Measurements from ENCODE around the gene EIF1.

GRCh38 chr17:41730479-41730878 lies 41.8 kb downstream of the EIF1 start:
- no peak for TF ChIP-seq CTCF (IDR thresholded peaks at IDR 0.05)
- no peak for TF ChIP-seq POLR2A (IDR thresholded peaks at IDR 0.05)
